ENCODE results near the gene EXOC2.

Gene EXOC2

GRCh38 chr6:717135-717534 lies 24.2 kb upstream of the EXOC2 start:
- no peak for TF ChIP-seq CTCF (IDR thresholded peaks at IDR 0.05; ENCODE audit: low read depth, low read length, missing control alignments)
- H3K4me3 ChIP-seq (ENCODE audit: low read depth, low read length), result no peak overlapping the region
- no peak for DNase-seq (ENCODE audit: low read depth)
- in situ Hi-C loops (cut with HindIII; ENCODE audit: low sequenced_read_pairs), result no loop called here

- DNase-seq (ENCODE audit: low read depth), result no peak
- H3K4me3 ChIP-seq (ENCODE audit: low read depth, low read length), result no peak overlapping the region
- TF ChIP-seq CTCF (IDR thresholded peaks at IDR 0.05; ENCODE audit: low read depth, low read length, missing control alignments), result no peak
- in situ Hi-C loops (cut with HindIII; ENCODE audit: low sequenced_read_pairs), result no loop called here
Observed at GRCh38 chr6:715709-716491, 23.0 kb upstream of the EXOC2 start.

GRCh38 chr6:714100-714499 lies 21.2 kb upstream of the EXOC2 start:
- no peak for DNase-seq (ENCODE audit: low read depth)
- TF ChIP-seq CTCF (IDR thresholded peaks at IDR 0.05; ENCODE audit: low read depth, low read length, missing control alignments), result no peak
- in situ Hi-C loops (cut with HindIII; ENCODE audit: low sequenced_read_pairs), result no loop called here

GRCh38 chr6:713351-713750 lies 20.4 kb upstream of the EXOC2 start:
- TF ChIP-seq CTCF (IDR thresholded peaks at IDR 0.05; ENCODE audit: low read depth, low read length, missing control alignments), result no peak
- in situ Hi-C loops (cut with HindIII; ENCODE audit: low sequenced_read_pairs), result no loop called here
- H3K4me3 ChIP-seq (ENCODE audit: low read depth, low read length), result no peak overlapping the region
- no peak for DNase-seq (ENCODE audit: low read depth)

More at GRCh38 chr6:714100-714499, 21.2 kb upstream of the EXOC2 start:
- no peak overlapping the region for H3K4me3 ChIP-seq (ENCODE audit: low read depth, low read length)

GRCh38 chr6:712805-713204 lies 19.9 kb upstream of the EXOC2 start:
- TF ChIP-seq CTCF (IDR thresholded peaks at IDR 0.05; ENCODE audit: low read depth, low read length, missing control alignments), result no peak
- no peak for DNase-seq (ENCODE audit: low read depth)
- in situ Hi-C loops (cut with HindIII; ENCODE audit: low sequenced_read_pairs), result no loop called here
- no peak overlapping the region for H3K4me3 ChIP-seq (ENCODE audit: low read depth, low read length)

GRCh38 chr6:711925-712324 lies 19.0 kb upstream of the EXOC2 start:
- in situ Hi-C loops (cut with HindIII; ENCODE audit: low sequenced_read_pairs), result no loop called here
- no peak overlapping the region for H3K4me3 ChIP-seq (ENCODE audit: low read depth, low read length)
- TF ChIP-seq CTCF (IDR thresholded peaks at IDR 0.05; ENCODE audit: low read depth, low read length, missing control alignments), result no peak
- no peak for DNase-seq (ENCODE audit: low read depth)
